ENCODE results near the gene PTPN7.

DNA sequence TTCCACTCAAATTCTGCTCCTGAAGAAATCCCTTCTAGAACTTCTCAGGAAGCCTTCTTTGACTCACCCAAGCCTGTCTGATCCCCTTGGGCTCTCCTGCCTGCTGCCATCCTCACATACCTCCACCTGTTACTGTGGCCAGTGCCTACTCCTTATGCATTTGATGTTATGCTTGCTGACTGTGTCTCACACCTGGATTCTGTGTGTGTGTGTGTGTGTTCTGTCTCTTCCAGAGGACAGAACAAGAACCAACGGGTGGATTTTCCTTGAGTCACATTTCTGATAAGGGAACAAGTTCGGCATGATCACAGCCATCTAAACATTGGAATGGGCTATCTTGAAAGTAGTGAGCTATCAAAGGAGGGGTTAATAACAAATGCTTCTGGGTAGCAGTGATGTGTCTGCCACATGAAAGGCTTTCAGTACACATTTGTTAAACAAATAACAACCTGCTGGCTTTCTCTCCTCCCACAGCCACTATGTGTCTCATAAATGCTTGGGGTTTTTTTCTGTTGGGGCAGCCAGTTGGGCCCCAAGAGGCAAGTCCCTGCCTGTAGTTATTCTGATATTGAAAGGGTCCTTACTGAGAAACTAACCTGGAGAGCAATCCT, 46.6 kb downstream of the PTPN7 start:
- TF ChIP-seq RAD21 (conservative IDR thresholded peaks at IDR 0.05 in 1 of 2, IDR thresholded peaks at IDR 0.05 in 1 of 2) (no peak), POLR2A (IDR thresholded peaks at IDR 0.05; ENCODE audit: low read length) (no peak), MAZ (IDR thresholded peaks at IDR 0.05; ENCODE audit: borderline replicate concordance, low read depth, low read length) (no peak), CTCF (IDR thresholded peaks at IDR 0.05) (no peak), JUN (IDR thresholded peaks at IDR 0.05) (no peak), GATA3 (IDR thresholded peaks at IDR 0.05; ENCODE audit: borderline replicate concordance) (no peak), CHD4 (IDR thresholded peaks at IDR 0.05; ENCODE audit: borderline replicate concordance) (no peak), NR3C1 (IDR thresholded peaks at IDR 0.05) (no peak), PHF8 (IDR thresholded peaks at IDR 0.05; ENCODE audit: borderline replicate concordance, low read depth) (no peak)
